ENCODE data around the gene NEURL3.

Gene NEURL3

DNA sequence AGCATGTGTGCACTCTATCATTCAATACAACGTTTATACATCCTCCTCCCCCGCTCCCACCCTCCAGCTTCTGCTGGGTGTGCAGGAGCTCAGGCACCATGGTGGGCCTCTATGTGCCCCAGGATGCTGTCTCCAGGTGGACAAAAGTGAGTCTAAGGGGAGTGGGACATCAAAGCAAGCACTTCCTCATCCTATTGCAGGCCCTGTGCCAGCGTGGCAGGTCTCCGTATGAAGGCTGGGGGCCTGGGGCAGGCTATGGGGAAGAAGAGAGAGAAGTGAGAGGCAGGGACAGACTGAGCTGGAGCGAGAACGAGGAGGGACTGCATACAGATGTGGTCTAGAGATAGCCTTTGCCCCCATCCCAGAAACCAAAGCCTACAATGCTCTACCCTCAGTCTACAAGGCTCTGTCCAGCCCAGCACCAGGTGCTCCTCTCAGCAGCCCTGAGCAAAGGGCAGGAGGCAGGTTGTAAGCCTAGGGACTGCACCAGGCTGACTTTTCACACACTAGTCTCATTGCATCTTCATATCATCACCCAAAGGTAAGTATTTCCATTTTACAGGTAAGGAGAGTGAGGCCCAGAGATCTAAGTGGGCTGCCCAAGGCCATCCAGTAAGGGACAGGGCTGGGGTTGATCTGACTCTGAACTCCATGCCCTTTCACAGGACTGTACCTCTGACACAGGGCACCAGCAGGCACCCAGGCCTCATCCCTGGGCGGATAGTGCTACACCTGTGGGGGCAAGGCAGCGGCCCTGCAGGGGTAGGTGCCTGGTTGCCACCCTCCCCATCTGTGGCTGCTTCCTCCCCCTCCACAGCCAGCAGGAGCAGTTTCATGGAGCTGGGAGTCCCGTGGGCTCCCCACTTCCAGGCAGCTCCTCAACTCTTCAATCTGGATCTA lies 17.4 kb upstream of the NEURL3 start:
- DNase-seq: peak; percentile 78 to 86
- H2BK120ac ChIP-seq (ENCODE audit: insufficient read depth, low read length, poor library complexity): no peak overlapping the region
- H2BK12ac ChIP-seq (ENCODE audit: low read length): no peak overlapping the region
- H2AFZ ChIP-seq (ENCODE audit: insufficient read depth, low read length, poor library complexity): no peak overlapping the region
- H4K12ac ChIP-seq (ENCODE audit: low read depth, low read length): no peak overlapping the region
- no peak overlapping the region for H3K4me2 ChIP-seq (ENCODE audit: low read length)
- H3K14ac ChIP-seq (ENCODE audit: low read length): no peak overlapping the region
- H3K18ac ChIP-seq (ENCODE audit: low read length): no peak overlapping the region
- no CpG with 5 or more reads among the region's 9 CpGs for WGBS (ENCODE audit: extremely low coverage, insufficient coverage, insufficient read length)
- no peak overlapping the region for H3K9ac ChIP-seq (ENCODE audit: low read length)
- H3K4ac ChIP-seq (ENCODE audit: low read depth, low read length): no peak overlapping the region
- no peak overlapping the region for H3K27ac ChIP-seq (ENCODE audit: low read depth, low read length)
- H4K91ac ChIP-seq (ENCODE audit: low read depth, low read length): no peak overlapping the region
- H3K79me2 ChIP-seq (ENCODE audit: control insufficient read depth, insufficient read depth, low read length, poor library complexity): no peaks in the 10 kb centered on the region
- no peaks in the 10 kb centered on the region for H3K36me3 ChIP-seq (ENCODE audit: control insufficient read depth in 1 of 2, insufficient read depth in 2 of 2, low read length in 2 of 2)
- no peak overlapping the region for H4K8ac ChIP-seq (ENCODE audit: low read depth, low read length)
- H3K4me1 ChIP-seq (ENCODE audit: control insufficient read depth in 1 of 2, insufficient read depth in 2 of 2, low read length in 2 of 2): no peaks in the 10 kb centered on the region
- H3K79me1 ChIP-seq (ENCODE audit: low read length): no peaks in the 10 kb centered on the region
- no peak overlapping the region for H3K23ac ChIP-seq (ENCODE audit: low read length)
- peaks cover 2% of the 10 kb centered on the region for H3K9me3 ChIP-seq (ENCODE audit: insufficient read depth, low read depth, low read length)
- H2BK5ac ChIP-seq (ENCODE audit: low read depth, low read length, poor library complexity): no peak overlapping the region
- no peak overlapping the region for H3K4me3 ChIP-seq (ENCODE audit: low read depth, low read length)
- H2AK5ac ChIP-seq (ENCODE audit: low read length): no peak overlapping the region
- H3K27me3 ChIP-seq (ENCODE audit: insufficient read depth, low read length): peaks cover 8% of the 10 kb centered on the region

- WGBS (ENCODE audit: extremely low coverage, insufficient coverage, insufficient read length): no CpG with 5 or more reads among the region's 2 CpGs
Measured at GRCh38 chr2:96521219-96521618, 16.1 kb upstream of the NEURL3 start.

GRCh38 chr2:96520697-96521096 lies 15.5 kb upstream of the NEURL3 start:
- no peak overlapping the region for H4K12ac ChIP-seq (ENCODE audit: low read depth, low read length)
- H2BK120ac ChIP-seq (ENCODE audit: insufficient read depth, low read length, poor library complexity): no peak overlapping the region
- H3K23ac ChIP-seq (ENCODE audit: low read length): no peak overlapping the region
- H3K4me2 ChIP-seq (ENCODE audit: low read length): no peak overlapping the region
- H2AK5ac ChIP-seq (ENCODE audit: low read length): no peak overlapping the region
- H3K9me3 ChIP-seq (ENCODE audit: insufficient read depth, low read depth, low read length): no peaks in the 10 kb centered on the region
- H2BK5ac ChIP-seq (ENCODE audit: low read depth, low read length, poor library complexity): no peak overlapping the region
- H3K79me2 ChIP-seq (ENCODE audit: control insufficient read depth, insufficient read depth, low read length, poor library complexity): no peaks in the 10 kb centered on the region
- no CpG with 5 or more reads among the region's 3 CpGs for WGBS (ENCODE audit: extremely low coverage, insufficient coverage, insufficient read length)
- H3K9ac ChIP-seq (ENCODE audit: low read length): no peak overlapping the region
- H3K18ac ChIP-seq (ENCODE audit: low read length): no peak overlapping the region
- H3K36me3 ChIP-seq (ENCODE audit: control insufficient read depth in 1 of 2, insufficient read depth in 2 of 2, low read length in 2 of 2): no peaks in the 10 kb centered on the region
- no peak overlapping the region for H4K91ac ChIP-seq (ENCODE audit: low read depth, low read length)
- H3K14ac ChIP-seq (ENCODE audit: low read length): no peak overlapping the region
- DNase-seq: peak; percentile 70 to 89
- H4K8ac ChIP-seq (ENCODE audit: low read depth, low read length): no peak overlapping the region
- H3K27me3 ChIP-seq (ENCODE audit: insufficient read depth, low read length): no peaks in the 10 kb centered on the region
- H2AFZ ChIP-seq (ENCODE audit: insufficient read depth, low read length, poor library complexity): no peak overlapping the region
- no peak overlapping the region for H3K4ac ChIP-seq (ENCODE audit: low read depth, low read length)
- no peak overlapping the region for H2BK12ac ChIP-seq (ENCODE audit: low read length)
- H3K27ac ChIP-seq (ENCODE audit: low read depth, low read length): no peak overlapping the region
- H3K4me1 ChIP-seq (ENCODE audit: control insufficient read depth in 1 of 2, insufficient read depth in 2 of 2, low read length in 2 of 2): no peaks in the 10 kb centered on the region
- H3K4me3 ChIP-seq (ENCODE audit: low read depth, low read length): no peak overlapping the region
- no peaks in the 10 kb centered on the region for H3K79me1 ChIP-seq (ENCODE audit: low read length)

More at GRCh38 chr2:96521219-96521618, 16.1 kb upstream of the NEURL3 start:
- H4K91ac ChIP-seq (ENCODE audit: low read depth, low read length): no peak overlapping the region
- H3K9ac ChIP-seq (ENCODE audit: low read length): no peak overlapping the region
- no peak overlapping the region for H4K12ac ChIP-seq (ENCODE audit: low read depth, low read length)
- DNase-seq: peak in 1 of 2 donors; percentile 37
- no peak overlapping the region for H2AFZ ChIP-seq (ENCODE audit: insufficient read depth, low read length, poor library complexity)
- H3K27ac ChIP-seq (ENCODE audit: low read depth, low read length): no peak overlapping the region
- no peaks in the 10 kb centered on the region for H3K4me1 ChIP-seq (ENCODE audit: control insufficient read depth in 1 of 2, insufficient read depth in 2 of 2, low read length in 2 of 2)
- no peak overlapping the region for H2BK120ac ChIP-seq (ENCODE audit: insufficient read depth, low read length, poor library complexity)
- no peaks in the 10 kb centered on the region for H3K79me2 ChIP-seq (ENCODE audit: control insufficient read depth, insufficient read depth, low read length, poor library complexity)
- no peaks in the 10 kb centered on the region for H3K36me3 ChIP-seq (ENCODE audit: control insufficient read depth in 1 of 2, insufficient read depth in 2 of 2, low read length in 2 of 2)
- no peak overlapping the region for H3K4me3 ChIP-seq (ENCODE audit: low read depth, low read length)
- no peak overlapping the region for H2BK5ac ChIP-seq (ENCODE audit: low read depth, low read length, poor library complexity)
- no peak overlapping the region for H4K8ac ChIP-seq (ENCODE audit: low read depth, low read length)
- H2AK5ac ChIP-seq (ENCODE audit: low read length): no peak overlapping the region
- no peak overlapping the region for H3K14ac ChIP-seq (ENCODE audit: low read length)
- no peak overlapping the region for H3K18ac ChIP-seq (ENCODE audit: low read length)
- no peak overlapping the region for H2BK12ac ChIP-seq (ENCODE audit: low read length)
- no peaks in the 10 kb centered on the region for H3K9me3 ChIP-seq (ENCODE audit: insufficient read depth, low read depth, low read length)
- no peak overlapping the region for H3K4me2 ChIP-seq (ENCODE audit: low read length)
- H3K27me3 ChIP-seq (ENCODE audit: insufficient read depth, low read length): no peaks in the 10 kb centered on the region
- H3K79me1 ChIP-seq (ENCODE audit: low read length): no peaks in the 10 kb centered on the region
- no peak overlapping the region for H3K23ac ChIP-seq (ENCODE audit: low read length)
- H3K4ac ChIP-seq (ENCODE audit: low read depth, low read length): no peak overlapping the region

- Histone ChIP-seq H3K14ac (ENCODE audit: low read length) (no peak overlapping the region), H3K79me1 (ENCODE audit: low read length) (no peaks in the 10 kb centered on the region), H3K9me3 (ENCODE audit: insufficient read depth, low read depth, low read length) (no peaks in the 10 kb centered on the region), H4K12ac (ENCODE audit: low read depth, low read length) (no peak overlapping the region), H3K4ac (ENCODE audit: low read depth, low read length) (no peak overlapping the region), H3K9ac (ENCODE audit: low read length) (no peak overlapping the region), H3K4me3 (ENCODE audit: low read depth, low read length) (no peak overlapping the region), H3K4me2 (ENCODE audit: low read length) (no peak overlapping the region), H2BK12ac (ENCODE audit: low read length) (no peak overlapping the region), H3K18ac (ENCODE audit: low read length) (no peak overlapping the region), H3K79me2 (ENCODE audit: control insufficient read depth, insufficient read depth, low read length, poor library complexity) (no peaks in the 10 kb centered on the region), H3K27me3 (ENCODE audit: insufficient read depth, low read length) (no peaks in the 10 kb centered on the region), H2BK120ac (ENCODE audit: insufficient read depth, low read length, poor library complexity) (no peak overlapping the region), H2BK5ac (ENCODE audit: low read depth, low read length, poor library complexity) (no peak overlapping the region), H3K36me3 (ENCODE audit: control insufficient read depth in 1 of 2, insufficient read depth in 2 of 2, low read length in 2 of 2) (no peaks in the 10 kb centered on the region), H4K91ac (ENCODE audit: low read depth, low read length) (no peak overlapping the region), H3K27ac (ENCODE audit: low read depth, low read length) (no peak overlapping the region), H3K4me1 (ENCODE audit: control insufficient read depth in 1 of 2, insufficient read depth in 2 of 2, low read length in 2 of 2) (no peaks in the 10 kb centered on the region), H3K23ac (ENCODE audit: low read length) (no peak overlapping the region), H4K8ac (ENCODE audit: low read depth, low read length) (no peak overlapping the region), H2AFZ (ENCODE audit: insufficient read depth, low read length, poor library complexity) (no peak overlapping the region), H2AK5ac (ENCODE audit: low read length) (no peak overlapping the region)
- peak; percentile 49 to 50 for DNase-seq
- no CpG with 5 or more reads among the region's 4 CpGs for WGBS (ENCODE audit: extremely low coverage, insufficient coverage, insufficient read length)
Measured at GRCh38 chr2:96520231-96520630, 15.1 kb upstream of the NEURL3 start.
